ENCODE data around the gene LRRC75A. TPM values are rescaled to one million over a fixed set of nuclear protein-coding genes. Genes with fewer than 3 reads are reported as not detected.
"Not testable (repeated sequence)": the region's sequence is repeated elsewhere in the genome, so short reads cannot be mapped to it uniquely, and the experiment has no call there.

The LRRC75A gene
- total RNA-seq, 1 donor from 2014 or later: 2.9 TPM

- not testable (repeated sequence) for H3K4me3 Mint-ChIP-seq; H3K36me3 Mint-ChIP-seq; H3K27ac Mint-ChIP-seq; DNase-seq (ENCODE audit: extremely low spot score, unreplicated experiment); H3K9me3 Mint-ChIP-seq; H3K4me1 Mint-ChIP-seq (ENCODE audit: unreplicated experiment)
- TF ChIP-seq, protein P1, sequence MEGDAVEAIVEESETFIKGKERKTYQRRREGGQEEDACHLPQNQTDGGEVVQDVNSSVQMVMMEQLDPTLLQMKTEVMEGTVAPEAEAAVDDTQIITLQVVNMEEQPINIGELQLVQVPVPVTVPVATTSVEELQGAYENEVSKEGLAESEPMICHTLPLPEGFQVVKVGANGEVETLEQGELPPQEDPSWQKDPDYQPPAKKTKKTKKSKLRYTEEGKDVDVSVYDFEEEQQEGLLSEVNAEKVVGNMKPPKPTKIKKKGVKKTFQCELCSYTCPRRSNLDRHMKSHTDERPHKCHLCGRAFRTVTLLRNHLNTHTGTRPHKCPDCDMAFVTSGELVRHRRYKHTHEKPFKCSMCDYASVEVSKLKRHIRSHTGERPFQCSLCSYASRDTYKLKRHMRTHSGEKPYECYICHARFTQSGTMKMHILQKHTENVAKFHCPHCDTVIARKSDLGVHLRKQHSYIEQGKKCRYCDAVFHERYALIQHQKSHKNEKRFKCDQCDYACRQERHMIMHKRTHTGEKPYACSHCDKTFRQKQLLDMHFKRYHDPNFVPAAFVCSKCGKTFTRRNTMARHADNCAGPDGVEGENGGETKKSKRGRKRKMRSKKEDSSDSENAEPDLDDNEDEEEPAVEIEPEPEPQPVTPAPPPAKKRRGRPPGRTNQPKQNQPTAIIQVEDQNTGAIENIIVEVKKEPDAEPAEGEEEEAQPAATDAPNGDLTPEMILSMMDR (conservative IDR thresholded peaks at IDR 0.05): peak; percentile 26
- peaks cover 47% of the 10 kb centered on the region for H3K27me3 Mint-ChIP-seq
These were observed 33.6 kb upstream of the LRRC75A start for GRCh38 chr17:16525556-16525955.

DNA sequence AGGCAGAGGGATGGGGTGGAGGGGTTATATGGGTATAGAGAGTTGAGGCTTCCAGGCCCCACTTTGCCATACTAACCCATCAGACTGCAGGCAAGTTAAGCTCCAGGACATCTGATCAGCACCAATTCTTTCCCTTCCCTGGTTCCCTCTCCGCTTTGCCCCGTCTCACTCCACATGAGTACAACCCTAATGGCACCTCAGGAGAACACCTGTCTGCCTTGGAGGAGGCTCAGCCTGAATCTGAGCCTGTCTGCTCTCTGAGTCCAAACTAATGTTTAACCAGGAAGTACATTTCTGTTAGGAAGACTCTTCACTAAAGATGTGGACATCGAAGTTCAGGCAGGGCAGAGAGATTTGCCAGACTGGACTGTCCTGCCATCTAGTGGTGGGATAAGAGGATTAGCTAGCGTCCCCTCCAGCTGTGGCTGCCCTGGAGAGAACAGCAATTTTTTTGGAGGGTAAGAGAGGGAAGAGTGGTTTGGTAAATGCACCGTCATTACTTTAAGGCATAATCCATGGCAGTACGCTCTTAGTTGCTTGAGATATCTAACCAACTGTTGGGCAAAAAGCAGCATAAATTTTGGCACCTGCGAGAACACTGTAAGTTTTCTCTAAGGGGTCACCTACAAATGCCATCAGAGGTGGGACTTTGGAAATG lies 29.2 kb upstream of the LRRC75A start:
- H3K27ac Mint-ChIP-seq: peak overlapping the region; percentile 48
- H3K27me3 Mint-ChIP-seq: peaks cover 36% of the 10 kb centered on the region
- H3K4me1 Mint-ChIP-seq (ENCODE audit: unreplicated experiment): peaks cover 14% of the 10 kb centered on the region
- DNase-seq (ENCODE audit: extremely low spot score, unreplicated experiment): peak; percentile 75
- TF ChIP-seq, protein P1 (conservative IDR thresholded peaks at IDR 0.05): peak; percentile 95
- no peaks in the 10 kb centered on the region for H3K9me3 Mint-ChIP-seq
- H3K36me3 Mint-ChIP-seq: no peaks in the 10 kb centered on the region
- no peak overlapping the region for H3K4me3 Mint-ChIP-seq

GRCh38 chr17:16519021-16519420 lies 27.0 kb upstream of the LRRC75A start:
- Mint-ChIP-seq H3K9me3 (no peaks in the 10 kb centered on the region), H3K27me3 (peaks cover 47% of the 10 kb centered on the region), H3K27ac (no peak overlapping the region), H3K36me3 (no peaks in the 10 kb centered on the region), H3K4me1 (ENCODE audit: unreplicated experiment) (peaks cover 16% of the 10 kb centered on the region), H3K4me3 (no peak overlapping the region)
- no peak for DNase-seq (ENCODE audit: extremely low spot score, unreplicated experiment)
- TF ChIP-seq, protein P1 (conservative IDR thresholded peaks at IDR 0.05): no peak

DNA sequence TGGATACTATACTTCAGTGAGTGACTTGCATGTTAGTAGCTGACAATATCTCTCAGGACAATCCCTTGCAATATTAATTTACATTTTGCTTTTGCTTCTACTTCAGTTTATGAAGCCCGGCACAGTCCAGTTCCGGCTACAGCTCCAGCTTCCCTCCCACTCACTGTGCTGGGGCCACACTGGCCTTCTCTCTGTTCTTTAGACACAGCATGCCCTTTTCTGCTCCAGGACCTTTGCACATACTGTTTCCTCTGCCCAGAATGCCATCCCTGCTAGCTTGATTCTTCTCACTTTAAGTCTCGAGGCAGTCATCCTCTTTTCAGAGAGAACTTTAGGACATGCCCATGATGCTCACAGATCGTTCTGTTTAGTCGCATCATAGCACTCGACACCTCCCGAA lies 25.5 kb upstream of the LRRC75A start:
- no peak for DNase-seq (ENCODE audit: extremely low spot score, unreplicated experiment)
- Mint-ChIP-seq H3K27me3 (peaks cover 55% of the 10 kb centered on the region), H3K27ac (no peak overlapping the region), H3K4me3 (no peak overlapping the region), H3K36me3 (no peaks in the 10 kb centered on the region), H3K9me3 (no peaks in the 10 kb centered on the region), H3K4me1 (ENCODE audit: unreplicated experiment) (peaks cover 24% of the 10 kb centered on the region)
- TF ChIP-seq, protein P1 (conservative IDR thresholded peaks at IDR 0.05): no peak

- peaks cover 32% of the 10 kb centered on the region for H3K4me1 Mint-ChIP-seq (ENCODE audit: unreplicated experiment)
- H3K27me3 Mint-ChIP-seq: peaks cover 60% of the 10 kb centered on the region
These were observed 24.6 kb upstream of the LRRC75A start for GRCh38 chr17:16516594-16517051.

More at GRCh38 chr17:16516594-16517051, 24.6 kb upstream of the LRRC75A start:
- peak overlapping the region; percentile 63 for H3K27ac Mint-ChIP-seq
- DNase-seq (ENCODE audit: extremely low spot score, unreplicated experiment): no peak
- H3K9me3 Mint-ChIP-seq: no peaks in the 10 kb centered on the region
- no peaks in the 10 kb centered on the region for H3K36me3 Mint-ChIP-seq
- peak overlapping the region; percentile 54 for H3K4me3 Mint-ChIP-seq
- TF ChIP-seq, protein P1 (conservative IDR thresholded peaks at IDR 0.05): no peak

Data from type B pancreatic cell (in vitro differentiated cells).